NCI-H2107 (cell line): ENCODE measurements around the gene SHB.
"Not testable (repeated sequence)": the region's sequence is repeated elsewhere in the genome, so short reads cannot be mapped to it uniquely, and the experiment has no call there.

Experiments used
- DNase-seq: peaks from one replicate; lab custom pipeline; 2025; lab: John Stamatoyannopoulos, UW

Gene SHB

DNA sequence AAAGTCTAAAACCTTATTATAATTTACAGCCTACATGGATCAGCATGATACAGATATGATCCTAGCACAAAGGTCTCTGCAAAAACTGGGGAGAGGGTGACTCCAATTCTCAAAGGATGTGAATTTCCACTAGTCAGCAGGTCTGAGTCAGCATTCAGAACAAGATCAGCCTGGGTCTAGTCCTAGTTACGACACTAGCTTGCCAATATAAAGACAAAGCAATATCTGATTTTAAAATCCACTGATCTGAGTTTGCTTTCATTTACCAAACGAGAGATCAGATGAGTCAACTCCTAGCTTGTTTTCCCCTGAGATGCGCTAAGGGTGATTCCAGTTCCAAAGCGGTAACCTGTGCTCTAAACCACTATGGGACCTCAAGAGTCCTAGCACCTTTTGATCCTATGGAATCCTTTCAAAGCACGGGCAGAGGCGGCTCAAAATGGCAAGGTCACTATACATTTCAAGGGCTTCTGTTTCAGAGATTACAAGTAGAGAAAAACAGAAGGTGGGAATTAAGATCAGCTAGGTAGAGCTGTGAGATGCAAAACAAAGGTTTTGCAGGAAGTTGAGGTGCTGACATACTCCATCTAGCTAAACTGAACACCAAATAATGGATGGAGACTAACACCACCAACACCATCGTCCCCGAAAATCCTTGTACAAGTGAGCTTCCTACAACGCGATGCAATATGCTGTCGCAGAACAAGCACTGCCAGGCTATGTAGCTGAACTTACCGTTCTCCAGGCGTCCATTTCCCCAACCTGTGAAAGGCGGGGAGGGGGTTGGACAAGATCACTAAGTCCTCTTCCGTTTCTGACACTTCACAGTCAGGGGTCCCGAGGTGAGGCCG is 166.0 kb downstream of the SHB start:
- DNase-seq: no peak

GRCh38 chr9:37902131-37902530 is 166.9 kb downstream of the SHB start:
- DNase-seq: no peak

DNA sequence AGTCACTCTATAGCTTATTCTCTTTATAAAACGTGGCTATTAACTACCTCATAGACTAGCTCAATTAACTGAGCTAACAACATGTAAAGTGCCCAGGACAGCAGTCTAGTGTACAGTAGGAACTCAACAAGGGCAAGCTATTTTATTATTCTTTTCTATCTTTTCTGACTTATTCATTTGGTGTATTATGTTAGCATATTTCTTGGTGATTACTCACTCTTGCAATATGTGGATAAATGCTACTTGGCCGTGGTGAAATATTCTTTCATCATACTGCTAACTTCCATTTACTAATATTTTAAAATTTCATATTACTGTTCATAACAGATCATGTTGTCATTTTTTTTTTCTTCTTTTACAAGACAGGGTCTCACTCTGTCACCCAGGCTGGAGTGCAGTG is 170.0 kb downstream of the SHB start:
- no peak for DNase-seq

GRCh38 chr9:37897665-37898064 is 171.4 kb downstream of the SHB start:
- DNase-seq: no peak

GRCh38 chr9:37892063-37892462 is 177.0 kb downstream of the SHB start:
- DNase-seq: no peak

DNA sequence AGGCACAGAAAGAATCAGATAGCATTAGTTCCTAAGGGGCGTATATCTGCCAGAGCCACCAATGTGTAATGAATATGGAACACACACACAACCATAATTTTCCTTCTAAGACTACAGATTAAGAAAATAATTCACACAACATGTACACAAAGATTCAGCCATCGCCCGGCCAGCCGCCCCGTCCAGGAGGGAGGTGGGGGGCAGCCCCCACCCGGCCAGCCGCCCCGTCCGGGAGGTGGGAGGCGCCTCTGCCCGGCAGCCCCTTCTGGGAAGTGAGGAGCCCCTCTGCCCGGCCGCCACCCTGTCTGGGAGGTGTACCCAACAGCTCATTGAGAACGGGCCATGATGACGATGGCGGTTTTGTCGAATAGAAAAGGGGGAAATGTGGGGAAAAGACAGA is 178.0 kb downstream of the SHB start:
- not testable (repeated sequence) for DNase-seq

GRCh38 chr9:37889536-37889935 is 179.5 kb downstream of the SHB start:
- no peak for DNase-seq

GRCh38 chr9:37887977-37888583 is 180.9 kb downstream of the SHB start:
- DNase-seq: not testable (repeated sequence)

GRCh38 chr9:37880916-37881479 is 188.0 kb downstream of the SHB start:
- no peak for DNase-seq

GRCh38 chr9:37876376-37876775 is 192.7 kb downstream of the SHB start:
- DNase-seq: no peak

GRCh38 chr9:37873955-37874354 is 195.1 kb downstream of the SHB start:
- no peak for DNase-seq

DNA sequence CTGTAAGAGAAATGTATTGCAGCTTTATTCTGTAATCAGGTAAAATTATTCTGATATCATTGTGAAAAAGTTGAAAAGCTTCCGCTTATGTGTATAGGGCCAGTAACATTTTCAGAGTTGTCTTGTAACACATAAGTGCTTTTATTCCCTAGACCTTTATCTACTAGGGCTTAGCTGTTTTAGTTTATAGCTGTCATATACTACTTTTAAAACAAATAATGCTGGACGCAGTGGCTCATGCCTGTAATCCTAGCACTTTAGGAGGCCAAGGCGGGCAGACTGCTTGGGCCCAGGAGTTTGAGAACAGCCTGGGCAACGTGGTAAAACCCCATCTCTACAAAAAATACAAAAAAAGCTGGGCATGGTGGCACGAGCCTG is 198.2 kb downstream of the SHB start:
- DNase-seq: no peak

DNA sequence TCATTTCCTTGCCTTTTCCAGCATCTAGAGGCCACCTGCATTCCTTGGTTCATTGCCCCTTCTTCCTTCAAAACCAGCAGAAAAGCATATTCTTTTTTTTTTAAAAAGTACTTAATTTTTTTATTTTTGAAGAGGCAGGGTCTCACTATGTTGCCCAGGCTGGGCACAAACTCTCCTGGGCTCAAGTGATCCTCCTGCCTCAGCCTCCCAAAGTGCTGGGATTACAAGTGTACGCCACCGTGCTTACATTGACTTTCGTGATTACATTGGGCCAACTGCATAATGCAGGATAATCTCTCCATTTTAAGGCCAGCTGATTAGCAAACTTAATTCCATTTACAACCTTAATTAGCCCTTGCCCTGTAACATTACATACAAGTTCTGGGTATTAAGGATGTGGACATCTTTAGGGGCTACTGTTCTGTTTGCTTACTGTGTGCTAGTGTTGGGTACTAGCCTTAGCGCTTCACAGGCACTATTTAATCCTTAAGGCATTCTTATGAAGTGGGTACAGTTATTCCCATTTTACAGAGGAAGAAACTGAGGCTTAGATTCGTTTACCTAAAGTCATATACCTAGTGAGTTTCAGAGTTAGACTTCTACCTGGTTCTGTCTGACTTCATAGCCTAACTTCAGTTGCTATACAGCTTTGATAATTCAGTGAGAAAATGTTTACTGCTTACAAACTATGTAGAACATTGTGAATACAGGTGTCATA is 198.8 kb downstream of the SHB start:
- no peak for DNase-seq
